ENCODE measurements around the gene DUSP6. TPM values are rescaled to one million over a fixed set of nuclear protein-coding genes. Genes with fewer than 3 reads are reported as not detected.
"Not testable (repeated sequence)": the region's sequence is repeated elsewhere in the genome, so short reads cannot be mapped to it uniquely, and the experiment has no call there.

DUSP6 gene
- total and polyA plus RNA-seq, 8 donors: 5.3 to 26.1 (median 12.8) TPM

DNA sequence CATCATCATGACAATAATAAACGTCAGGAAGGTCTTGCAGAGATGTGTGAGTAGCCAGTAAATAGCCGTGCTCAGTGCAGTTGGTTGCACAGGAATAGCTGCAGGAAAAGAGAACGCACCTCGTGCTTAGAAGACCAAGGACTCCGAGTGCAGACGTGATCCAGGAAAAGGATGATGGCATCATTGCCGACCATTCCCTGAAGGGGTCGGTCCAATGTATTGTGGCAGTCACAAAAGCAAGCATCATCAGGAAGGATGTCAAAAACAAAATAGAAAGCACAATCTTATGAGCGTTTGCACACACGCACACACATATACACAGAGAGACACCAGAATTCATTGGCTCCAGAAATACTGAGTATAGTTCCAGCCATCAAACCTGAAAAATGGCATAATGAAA is 12.8 kb downstream of the DUSP6 start:
- ATAC-seq: no peak
- DNase-seq: no peak

DNA sequence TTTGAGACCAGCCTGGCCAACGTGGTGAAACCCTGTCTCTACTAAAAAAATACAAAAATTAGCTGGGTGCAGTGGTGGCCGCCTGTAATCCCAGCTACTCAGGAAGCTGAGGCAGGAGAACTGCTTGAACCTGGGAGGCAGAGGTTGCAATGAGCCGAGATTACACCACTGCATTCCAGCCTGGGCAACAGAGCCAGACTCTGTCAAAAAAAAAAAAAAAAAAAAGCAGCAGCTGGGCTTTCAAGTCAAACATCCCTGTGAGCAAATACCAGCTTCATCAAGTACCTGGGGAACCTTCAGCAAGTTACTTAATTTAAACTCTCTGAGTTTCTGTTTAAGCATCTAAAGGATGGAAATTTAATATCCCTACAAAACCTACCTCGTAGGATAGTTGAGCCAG is 15.2 kb downstream of the DUSP6 start:
- H3K9me3 ChIP-seq; H3K4me3 ChIP-seq; intact Hi-C loops (cut with DNase I); H3K27ac ChIP-seq; DNase-seq; H3K4me1 ChIP-seq; H3K36me3 ChIP-seq; ATAC-seq; H3K27me3 ChIP-seq; FAIRE-seq: not testable (repeated sequence)
- WGBS, 2 donors: 79 to 83% methylated on average over 4 of the region's 4 CpGs

More for the DNA sequence above, 12.8 kb downstream of the DUSP6 start:
- WGBS, 2 donors: 88 to 90% methylated on average over 10 of the region's 10 CpGs
- H3K36me3 ChIP-seq: no peaks in the 10 kb centered on the region
- FAIRE-seq: no peak
- H3K27me3 ChIP-seq: no peaks in the 10 kb centered on the region
- no peak overlapping the region for H3K27ac ChIP-seq
- TF ChIP-seq, protein P1, sequence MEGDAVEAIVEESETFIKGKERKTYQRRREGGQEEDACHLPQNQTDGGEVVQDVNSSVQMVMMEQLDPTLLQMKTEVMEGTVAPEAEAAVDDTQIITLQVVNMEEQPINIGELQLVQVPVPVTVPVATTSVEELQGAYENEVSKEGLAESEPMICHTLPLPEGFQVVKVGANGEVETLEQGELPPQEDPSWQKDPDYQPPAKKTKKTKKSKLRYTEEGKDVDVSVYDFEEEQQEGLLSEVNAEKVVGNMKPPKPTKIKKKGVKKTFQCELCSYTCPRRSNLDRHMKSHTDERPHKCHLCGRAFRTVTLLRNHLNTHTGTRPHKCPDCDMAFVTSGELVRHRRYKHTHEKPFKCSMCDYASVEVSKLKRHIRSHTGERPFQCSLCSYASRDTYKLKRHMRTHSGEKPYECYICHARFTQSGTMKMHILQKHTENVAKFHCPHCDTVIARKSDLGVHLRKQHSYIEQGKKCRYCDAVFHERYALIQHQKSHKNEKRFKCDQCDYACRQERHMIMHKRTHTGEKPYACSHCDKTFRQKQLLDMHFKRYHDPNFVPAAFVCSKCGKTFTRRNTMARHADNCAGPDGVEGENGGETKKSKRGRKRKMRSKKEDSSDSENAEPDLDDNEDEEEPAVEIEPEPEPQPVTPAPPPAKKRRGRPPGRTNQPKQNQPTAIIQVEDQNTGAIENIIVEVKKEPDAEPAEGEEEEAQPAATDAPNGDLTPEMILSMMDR (IDR thresholded peaks at IDR 0.05): no peak
- intact Hi-C loops (cut with DNase I): no loop called here
- no peaks in the 10 kb centered on the region for H3K9me3 ChIP-seq
- no peak overlapping the region for H3K4me3 ChIP-seq
- peaks cover 5 to 16% (median 15%) of the 10 kb centered on the region in 3 donors for H3K4me1 ChIP-seq

DNA sequence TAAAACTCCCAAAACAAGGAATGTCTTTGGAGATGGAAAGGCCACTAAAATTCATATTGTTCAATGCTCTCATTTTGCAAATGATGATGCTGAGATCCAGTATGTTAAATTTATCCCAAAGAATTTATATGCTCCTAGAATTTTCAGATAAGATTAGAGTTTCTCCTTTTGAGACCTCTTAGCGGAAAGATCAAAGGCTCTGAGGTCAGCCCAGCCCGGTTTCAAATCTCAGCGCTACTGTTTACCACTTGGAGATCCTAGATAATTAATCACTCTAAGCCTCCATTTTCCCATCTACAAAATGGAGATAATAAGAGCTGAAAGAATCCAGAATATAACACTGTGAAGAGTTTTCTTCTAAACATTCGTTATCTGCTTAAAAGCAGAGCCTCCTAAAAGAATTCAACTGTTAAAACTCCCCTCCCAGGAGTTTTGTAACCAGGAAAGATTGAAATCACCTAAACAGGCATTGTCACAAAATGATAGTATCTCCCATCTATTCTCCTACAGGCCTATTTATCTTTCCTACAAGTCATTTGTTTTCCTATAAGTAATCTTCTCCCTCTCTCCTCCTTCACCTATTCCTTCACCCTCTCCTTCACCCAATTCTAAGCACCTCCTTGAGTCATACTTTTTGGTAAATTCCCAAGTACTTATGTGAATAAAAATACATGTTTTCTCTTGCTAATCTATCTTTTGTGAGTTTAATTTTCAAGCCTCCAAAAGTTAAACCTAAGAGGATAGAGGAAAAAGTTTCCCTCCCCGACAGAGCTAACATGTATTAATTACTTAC is 16.7 kb downstream of the DUSP6 start:
- TF ChIP-seq, protein P1 (IDR thresholded peaks at IDR 0.05): no peak

DNA sequence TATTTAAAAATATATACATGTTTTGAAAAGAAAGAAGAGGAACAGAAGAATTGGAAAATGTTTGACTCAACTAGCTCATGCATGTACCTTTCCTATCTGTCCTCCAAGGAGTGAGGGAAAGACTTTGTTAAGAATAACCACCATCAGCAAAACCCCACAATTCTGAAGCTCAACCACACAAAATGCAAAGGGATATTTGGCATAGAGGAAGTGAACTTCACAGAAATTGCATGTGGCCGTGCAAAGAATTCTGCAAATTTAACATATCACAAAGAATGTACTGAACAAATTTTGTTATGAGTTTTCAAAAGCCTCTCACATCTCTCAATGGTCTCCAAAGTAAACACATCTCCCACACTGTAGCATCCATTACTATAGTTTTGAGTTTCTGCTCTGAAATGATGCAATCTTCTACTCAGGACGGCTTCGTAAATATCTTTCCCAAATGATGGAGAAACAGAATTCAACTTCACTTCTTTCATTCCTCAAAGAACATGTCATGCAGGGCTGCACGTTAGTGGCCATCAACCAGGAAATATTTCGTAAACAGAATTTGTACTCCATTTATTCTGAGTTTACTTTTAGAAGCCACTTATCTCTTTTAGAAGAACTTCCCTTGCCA is 17.6 kb downstream of the DUSP6 start:
- TF ChIP-seq, protein P1 (IDR thresholded peaks at IDR 0.05): no peak
- intact Hi-C loops (cut with DNase I): no loop called here
- ATAC-seq: no peak
- Histone ChIP-seq H3K36me3 (no peaks in the 10 kb centered on the region), H3K9me3 (no peaks in the 10 kb centered on the region), H3K4me1 (no peaks in the 10 kb centered on the region), H3K4me3 (no peak overlapping the region), H3K27ac (no peak overlapping the region), H3K27me3 (no peaks in the 10 kb centered on the region)
- 78 to 79% methylated on average over 5 of the region's 5 CpGs for WGBS, 2 donors
- no peak for FAIRE-seq
- DNase-seq: no peak

More for the DNA sequence above, 16.7 kb downstream of the DUSP6 start:
- Histone ChIP-seq H3K36me3 (no peaks in the 10 kb centered on the region), H3K4me3 (no peak overlapping the region), H3K4me1 (no peaks in the 10 kb centered on the region), H3K27ac (no peak overlapping the region), H3K9me3 (no peaks in the 10 kb centered on the region), H3K27me3 (no peaks in the 10 kb centered on the region)
- intact Hi-C loops (cut with DNase I): no loop called here
- 80 to 82% methylated on average over 5 of the region's 5 CpGs for WGBS, 2 donors
- ATAC-seq (no peak), FAIRE-seq (no peak), DNase-seq (no peak)

DNA sequence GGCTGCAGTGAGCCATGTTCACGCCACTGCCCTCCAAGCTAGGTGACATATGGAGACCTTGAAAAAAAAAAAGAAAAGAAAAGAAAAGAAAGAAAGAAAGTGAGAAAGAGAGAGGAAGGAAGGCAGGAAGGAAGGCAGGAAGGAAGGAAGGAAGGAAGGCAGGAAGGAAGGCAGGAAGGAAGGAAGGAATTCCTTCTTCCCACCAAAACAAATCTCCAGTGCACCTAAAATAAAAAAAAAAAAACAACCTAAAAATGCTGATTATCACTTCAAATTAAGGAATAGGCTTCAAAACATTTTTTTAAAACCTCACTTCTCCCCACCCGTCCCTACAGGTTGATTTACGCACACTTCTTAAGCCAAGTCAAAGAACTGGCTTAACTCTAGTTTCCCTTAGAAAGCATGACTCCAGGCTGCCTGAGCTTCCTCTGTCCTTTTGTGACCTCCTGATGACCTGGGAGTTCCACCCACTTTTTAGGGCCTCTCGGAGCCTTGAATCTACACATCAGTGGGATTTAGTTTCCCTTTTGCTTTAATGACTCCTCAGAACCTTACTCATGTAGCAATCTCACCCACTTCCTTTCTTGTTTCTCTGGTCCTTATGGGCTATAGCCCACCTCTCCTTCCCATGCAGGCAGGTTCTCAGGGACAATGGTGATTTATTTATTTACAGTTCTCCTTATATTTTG is 18.6 kb downstream of the DUSP6 start:
- intact Hi-C loops (cut with DNase I): no loop called here
- WGBS, 2 donors: 90 to 96% methylated on average over 4 of the region's 4 CpGs
- no peak for DNase-seq
- Histone ChIP-seq H3K9me3 (no peaks in the 10 kb centered on the region), H3K36me3 (no peaks in the 10 kb centered on the region), H3K27me3 (no peaks in the 10 kb centered on the region), H3K4me1 (peaks cover under 1 to 5% (median 5%) of the 10 kb centered on the region in 3 donors), H3K27ac (no peak overlapping the region), H3K4me3 (no peak overlapping the region)
- TF ChIP-seq, protein P1 (IDR thresholded peaks at IDR 0.05): no peak
- no peak for FAIRE-seq
- ATAC-seq: peak in 2 of 4 donors; percentile 59 to 63
